PFSK-1 (cell line): ENCODE data around the gene RASL11B.

ENCODE experiments used
- FOXP2 ChIP-seq: optimal IDR thresholded peaks from 2 replicates; pipeline ENCODE3; 2011; ENCODE audit warnings: borderline replicate concordance, control low read depth, inconsistent platforms; ENCODE audit not compliant: insufficient read depth; ENCODE audit errors: extremely low read length, extremely low read depth
- POLR2AphosphoS5 ChIP-seq: IDR thresholded peaks from 2 replicates; pipeline ENCODE4 v1.6.1; 2012; ENCODE audit warnings: low read depth, mild to moderate bottlenecking, control low read depth, low read length, moderate library complexity
- REST ChIP-seq, 2 experiments: IDR thresholded peaks; 2 replicates each; pipeline versions ENCODE4 v1.6.1 to v1.8.0; 2011 to 2012; ENCODE audit warnings: low read depth in 2 of 2, low read length in 2 of 2, control low read depth in 1 of 2, inconsistent platforms in 1 of 2, mild to moderate bottlenecking in 1 of 2, moderate library complexity in 1 of 2; ENCODE audit not compliant: insufficient read depth in 1 of 2
- SIN3A ChIP-seq: IDR thresholded peaks from 2 replicates; pipeline ENCODE4 v1.6.1; 2012; ENCODE audit warnings: mild to moderate bottlenecking, low read length, moderate library complexity, borderline replicate concordance; ENCODE audit not compliant: insufficient read depth
- TAF1 ChIP-seq: IDR thresholded peaks from 2 replicates; pipeline ENCODE4 v1.6.1; 2012; ENCODE audit warnings: low read length, control low read depth, borderline replicate concordance; ENCODE audit not compliant: insufficient read depth

The RASL11B gene

GRCh38 chr4:52836120-52836519 is 26.0 kb upstream of the RASL11B start:
- TF ChIP-seq POLR2AphosphoS5 (no peak), FOXP2 (no peak), TAF1 (no peak), SIN3A (no peak)

- no peak for TF ChIP-seq SIN3A
- TF ChIP-seq FOXP2, result no peak
- no peak for TF ChIP-seq REST (IDR thresholded peaks at IDR 0.05; ENCODE audit: insufficient read depth in 1 of 2, low read depth in 2 of 2, low read length in 2 of 2)
- no peak for TF ChIP-seq POLR2AphosphoS5
- TF ChIP-seq TAF1, result no peak
Observed at GRCh38 chr4:52836678-52837077, 25.4 kb upstream of the RASL11B start.

GRCh38 chr4:52837716-52838558 is 24.2 kb upstream of the RASL11B start:
- TF ChIP-seq SIN3A (no peak), REST (IDR thresholded peaks at IDR 0.05; ENCODE audit: insufficient read depth in 1 of 2, low read depth in 2 of 2, low read length in 2 of 2) (no peak), FOXP2 (no peak), POLR2AphosphoS5 (no peak), TAF1 (no peak)

GRCh38 chr4:52838729-52839586 is 23.2 kb upstream of the RASL11B start:
- no peak for TF ChIP-seq TAF1
- TF ChIP-seq REST (IDR thresholded peaks at IDR 0.05; ENCODE audit: insufficient read depth in 1 of 2, low read depth in 2 of 2, low read length in 2 of 2), result no peak

- TF ChIP-seq TAF1, result no peak
- TF ChIP-seq FOXP2, result no peak
- no peak; the same call in 1 of the 2 replicates for TF ChIP-seq SIN3A
- TF ChIP-seq POLR2AphosphoS5, result no peak
- TF ChIP-seq REST (IDR thresholded peaks at IDR 0.05; ENCODE audit: insufficient read depth in 1 of 2, low read depth in 2 of 2, low read length in 2 of 2), result no peak
Observed at GRCh38 chr4:52840531-52841370, 21.4 kb upstream of the RASL11B start.
